IMR-90 (cell line): Measurements from ENCODE around the gene LRRC36. TPM values are rescaled to one million over a fixed set of nuclear protein-coding genes. Genes with fewer than 3 reads are reported as not detected.

Experiments used
- ATAC-seq: fragments of 200-7000 bp; cut with Tn5 transposase; 2 replicates; pipeline ENCODE4 v1.9.1; 2020; ENCODE audit warnings: low read depth, mild to moderate bottlenecking, moderate library complexity
- BruUV-seq: library from RNA; stranded (reverse); fragments of 400-500 nt; replicated peaks from 2 replicates; lab custom pipeline; 2021; lab: Mats Ljungman, UMichigan
- CTCF ChIA-PET: fragments of 300-600 bp; formaldehyde crosslinking; extraction: SDS; loops from one replicate; lab custom pipeline; 2021; ENCODE audit warnings: antibody characterized with exemption; lab: Yijun Ruan, JAX
- POLR2A ChIA-PET: fragments of 300-600 bp; sonication (Branson Sonifier 250); formaldehyde crosslinking; loops from one replicate; lab custom pipeline; 2022; ENCODE audit warnings: antibody characterized with exemption; ENCODE audit not compliant: unreplicated experiment; lab: Charles Lee
- DNase-seq: peaks from one replicate; pipeline ENCODE4 v3.0.0; 2013
- H2AFZ ChIP-seq: replicated peaks from 2 replicates; pipeline ENCODE3; 2013; ENCODE audit warnings: low read length, mild to moderate bottlenecking; ENCODE audit not compliant: poor library complexity
- H2AK5ac ChIP-seq: 2 replicates; pipeline ENCODE4 v1.6.1; 2013; ENCODE audit warnings: low read depth, low read length, inconsistent platforms
- H2AK9ac ChIP-seq: replicated peaks from 2 replicates; pipeline ENCODE3; 2013; ENCODE audit warnings: mild to moderate bottlenecking, low read depth, low read length, moderate library complexity; ENCODE audit not compliant: poor library complexity
- H2BK120ac ChIP-seq: 2 replicates; pipeline ENCODE4 v1.6.1; 2013; ENCODE audit warnings: low read depth, low read length, inconsistent platforms
- H2BK15ac ChIP-seq: 3 replicates; pipeline ENCODE4 v1.6.1; 2013; ENCODE audit warnings: low read depth, low read length, inconsistent platforms
- H2BK20ac ChIP-seq: 2 replicates; pipeline ENCODE4 v1.6.1; 2013; ENCODE audit warnings: low read depth, mild to moderate bottlenecking, inconsistent platforms, low read length, moderate library complexity
- H2BK5ac ChIP-seq: 2 replicates; pipeline ENCODE4 v1.6.1; 2013; ENCODE audit warnings: mild to moderate bottlenecking, low read depth, low read length, inconsistent platforms; ENCODE audit not compliant: poor library complexity, severe bottlenecking
- H3K14ac ChIP-seq: replicated peaks from 2 replicates; pipeline ENCODE4 v1.6.1; 2013; ENCODE audit warnings: low read depth, low read length, inconsistent platforms
- H3K18ac ChIP-seq: 2 replicates; pipeline ENCODE4 v1.6.1; 2013; ENCODE audit warnings: low read depth, low read length, control low read depth
- H3K23ac ChIP-seq: 2 replicates; pipeline ENCODE4 v1.6.1; 2013; ENCODE audit warnings: low read depth, low read length, inconsistent platforms
- H3K27ac ChIP-seq: 2 replicates; pipeline ENCODE4 v1.5.1; 2013; ENCODE audit warnings: mild to moderate bottlenecking, control low read depth, low read length; ENCODE audit not compliant: insufficient read depth
- H3K27me3 ChIP-seq: 2 replicates; pipeline ENCODE4 v1.6.1; 2013; ENCODE audit warnings: low read length; ENCODE audit not compliant: control insufficient read depth, insufficient read depth
- H3K36me3 ChIP-seq: 2 replicates; pipeline ENCODE4 v1.6.1; 2013; ENCODE audit warnings: low read length, mixed read lengths; ENCODE audit not compliant: control insufficient read depth, insufficient read depth
- H3K4ac ChIP-seq: 2 replicates; pipeline ENCODE4 v1.6.1; 2013; ENCODE audit warnings: low read depth, low read length, inconsistent platforms
- H3K4me1 ChIP-seq: 2 replicates; pipeline ENCODE4 v1.6.1; 2013; ENCODE audit warnings: low read length, mixed read lengths; ENCODE audit not compliant: control insufficient read depth, insufficient read depth
- H3K4me2 ChIP-seq: 2 replicates; pipeline ENCODE4 v1.6.1; 2013; ENCODE audit warnings: low read depth, mild to moderate bottlenecking, control low read depth, low read length, moderate library complexity
- H3K4me3 ChIP-seq: 2 replicates; pipeline ENCODE4 v1.5.1; 2013; ENCODE audit warnings: low read depth, mild to moderate bottlenecking, control low read depth, low read length, moderate library complexity; ENCODE audit not compliant: insufficient read depth
- H3K56ac ChIP-seq: 2 replicates; pipeline ENCODE4 v1.6.1; 2013; ENCODE audit warnings: low read length, inconsistent platforms; ENCODE audit not compliant: insufficient read depth; ENCODE audit errors: extremely low read depth
- H3K79me1 ChIP-seq, 2 experiments: 2 replicates each; pipeline ENCODE4 v1.6.1; 2013; ENCODE audit warnings: low read length in 2 of 2, inconsistent platforms in 1 of 2, low read depth in 1 of 2
- H3K9ac ChIP-seq: 2 replicates; pipeline ENCODE4 v1.6.1; 2013; ENCODE audit warnings: low read depth, low read length, control low read depth
- H3K9me1 ChIP-seq: 2 replicates; pipeline ENCODE4 v1.6.1; 2013; ENCODE audit warnings: low read length, inconsistent platforms; ENCODE audit not compliant: insufficient read depth
- H3K9me3 ChIP-seq: 2 replicates; pipeline ENCODE4 v1.6.1; 2013; ENCODE audit warnings: low read length; ENCODE audit not compliant: control insufficient read depth, insufficient read depth
- H4K20me1 ChIP-seq: 2 replicates; pipeline ENCODE4 v1.6.1; 2013; ENCODE audit warnings: low read length, inconsistent platforms; ENCODE audit not compliant: insufficient read depth
- H4K5ac ChIP-seq: 2 replicates; pipeline ENCODE4 v1.6.1; 2013; ENCODE audit warnings: mild to moderate bottlenecking, low read depth, low read length, control low read depth
- H4K8ac ChIP-seq, 2 experiments: 2 replicates each; pipeline ENCODE4 v1.6.1; 2013; ENCODE audit warnings: low read depth in 2 of 2, low read length in 2 of 2, control low read depth in 1 of 2, inconsistent platforms in 1 of 2
- H4K91ac ChIP-seq: 2 replicates; pipeline ENCODE4 v1.6.1; 2013; ENCODE audit warnings: low read depth, low read length, inconsistent platforms; ENCODE audit not compliant: insufficient read depth
- BHLHE40 ChIP-seq: fragments of 150-350 bp; IDR thresholded peaks from 2 replicates; pipeline ENCODE4 v1.6.1; 2016; ENCODE audit warnings: mild to moderate bottlenecking, low read depth, low read length
- CEBPB ChIP-seq: IDR thresholded peaks from 2 replicates; pipeline ENCODE4 v1.6.1; 2012; ENCODE audit warnings: low read depth, low read length, improper control_type of control experiment
- CHD1 ChIP-seq: IDR thresholded peaks from 2 replicates; pipeline ENCODE4 v1.6.1; 2012; ENCODE audit warnings: low read depth, low read length, improper control_type of control experiment
- FOS ChIP-seq: fragments of 150-350 bp; IDR thresholded peaks from 2 replicates; pipeline ENCODE4 v1.6.1; 2016; ENCODE audit warnings: low read depth, low read length
- MAFK ChIP-seq: IDR thresholded peaks from 2 replicates; pipeline ENCODE4 v1.6.1; 2012; ENCODE audit warnings: low read depth, low read length, improper control_type of control experiment
- MAZ ChIP-seq: IDR thresholded peaks from 2 replicates; pipeline ENCODE4 v1.6.1; 2012; ENCODE audit warnings: low read depth, mild to moderate bottlenecking, low read length, improper control_type of control experiment, moderate library complexity, borderline replicate concordance
- MXI1 ChIP-seq: IDR thresholded peaks from 2 replicates; pipeline ENCODE4 v1.6.1; 2012; ENCODE audit warnings: low read depth, mild to moderate bottlenecking, low read length, moderate library complexity, borderline replicate concordance
- NFE2L2 ChIP-seq: fragments of 150-350 bp; IDR thresholded peaks from 2 replicates; pipeline ENCODE4 v1.6.1; 2016; ENCODE audit warnings: low read depth, mild to moderate bottlenecking, low read length
- POLR2A ChIP-seq: IDR thresholded peaks from 2 replicates; pipeline ENCODE4 v1.6.1; 2012; ENCODE audit warnings: mild to moderate bottlenecking, low read depth, low read length
- RAD21 ChIP-seq: IDR thresholded peaks from 2 replicates; pipeline ENCODE4 v1.6.1; 2012; ENCODE audit warnings: low read length, improper control_type of control experiment
- RCOR1 ChIP-seq: IDR thresholded peaks from 2 replicates; pipeline ENCODE4 v1.6.1; 2012; ENCODE audit warnings: mild to moderate bottlenecking, low read length, improper control_type of control experiment; ENCODE audit not compliant: insufficient replicate concordance
- RFX5 ChIP-seq: IDR thresholded peaks from 2 replicates; pipeline ENCODE4 v1.8.0; 2012; ENCODE audit warnings: low read depth, mild to moderate bottlenecking, low read length, moderate library complexity
- SMC3 ChIP-seq: fragments of 150-350 bp; IDR thresholded peaks from 2 replicates; pipeline ENCODE4 v1.6.1; 2016; ENCODE audit warnings: low read depth, mild to moderate bottlenecking, antibody characterized with exemption, low read length, moderate library complexity
- WGBS, 2 experiments: methylation state at CpG; one replicate each; pipeline versions ENCODE4 v1.1.5 to v1.1.7; 2013; ENCODE audit warnings: missing lambda C conversion rate in 2 of 2; ENCODE audit not compliant: insufficient read length in 1 of 2; ENCODE audit errors: extremely low coverage in 2 of 2; 5-methylcytosine and 5-hydroxymethylcytosine counted together
- dilution Hi-C: fragments of 300-500 bp; cut with HindIII; formaldehyde crosslinking; loops from one replicate; pipeline ENCODE4 v1.14.3; 2018; ENCODE audit warnings: low sequenced_read_pairs; ENCODE audit not compliant: unreplicated experiment
- in situ Hi-C: fragments of 300-500 bp; cut with MboI; formaldehyde crosslinking; loops from 3 replicates; pipeline ENCODE4 v1.14.3; 2019; ENCODE audit warnings: low sequenced_read_pairs, inconsistent platforms, mixed read lengths
- intact Hi-C: fragments of 100-400 bp; cut with micrococcal nuclease; formaldehyde crosslinking; loops from 2 replicates; pipeline ENCODE4 v1.10.0; 2022
- polyA plus RNA-seq, 3 experiments: library from polyadenylated mRNA; depleted of rRNA; stranded (reverse); fragments of >200 nt; gene quantifications; 2 replicates each; pipeline ENCODE4 v1.2.3, GENCODE V29; 2012; ENCODE audit warnings: low replicate concordance in 1 of 3
- total RNA-seq: library from RNA; depleted of rRNA; stranded (reverse); fragments of >200 nt; gene quantifications from 2 replicates; pipeline ENCODE4 v1.2.3, GENCODE V29; 2012
- TF ChIP-seq, protein P1 (sequence below): fragments of 150-350 bp; IDR thresholded peaks from 2 replicates; pipeline ENCODE4 v1.6.1; 2017; ENCODE audit warnings: mild to moderate bottlenecking, antibody characterized with exemption, low read length, low read depth
- TF ChIP-seq, protein P2 (sequence below): fragments of 150-350 bp; IDR thresholded peaks from 2 replicates; pipeline ENCODE4 v1.6.1; 2016; ENCODE audit warnings: low read depth, mild to moderate bottlenecking, low read length, moderate library complexity, borderline replicate concordance
- TF ChIP-seq, protein P3 (sequence below): conservative IDR thresholded peaks from 2 replicates; pipeline ENCODE4 v1.5.1; 2012; ENCODE audit warnings: mild to moderate bottlenecking, low read depth, low read length, improper control_type of control experiment

The LRRC36 gene
- total and polyA plus RNA-seq, 2 of the 4 experiments (the other 2 are of a cell fraction), result 0.18 to 0.29 TPM

DNA sequence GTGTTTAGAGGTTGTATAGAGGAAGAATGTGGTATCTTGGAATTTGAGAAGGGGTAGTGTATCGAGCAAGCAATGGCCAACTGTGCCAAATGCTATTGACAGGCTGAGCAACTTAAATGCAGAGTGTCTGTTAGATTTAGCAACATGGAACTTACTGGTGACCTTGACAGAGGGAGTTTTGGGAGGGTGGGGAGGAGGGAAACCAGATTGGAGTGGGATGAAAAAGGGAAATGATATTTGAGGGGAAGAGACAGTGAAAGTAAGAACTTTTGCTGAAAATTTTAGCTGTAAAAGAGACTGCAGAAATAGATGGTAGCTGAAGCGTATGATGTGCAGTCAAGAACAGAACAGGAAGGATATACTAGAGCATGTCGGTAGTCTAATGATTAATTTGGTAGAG lies 1.1 kb downstream of the LRRC36 start:
- H3K4me1 ChIP-seq, result no peaks in the 10 kb centered on the region
- H3K4ac ChIP-seq, result no peak overlapping the region
- no peak for TF ChIP-seq FOS
- TF ChIP-seq MAFK, result no peak
- no peak for TF ChIP-seq SMC3
- no peak for TF ChIP-seq CHD1
- no peak for TF ChIP-seq MAZ
- TF ChIP-seq, protein P1, sequence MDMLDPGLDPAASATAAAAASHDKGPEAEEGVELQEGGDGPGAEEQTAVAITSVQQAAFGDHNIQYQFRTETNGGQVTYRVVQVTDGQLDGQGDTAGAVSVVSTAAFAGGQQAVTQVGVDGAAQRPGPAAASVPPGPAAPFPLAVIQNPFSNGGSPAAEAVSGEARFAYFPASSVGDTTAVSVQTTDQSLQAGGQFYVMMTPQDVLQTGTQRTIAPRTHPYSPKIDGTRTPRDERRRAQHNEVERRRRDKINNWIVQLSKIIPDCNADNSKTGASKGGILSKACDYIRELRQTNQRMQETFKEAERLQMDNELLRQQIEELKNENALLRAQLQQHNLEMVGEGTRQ, result no peak
- TF ChIP-seq RCOR1, result no peak
- no peak for TF ChIP-seq BHLHE40
- TF ChIP-seq RFX5, result no peak
- TF ChIP-seq MXI1, result no peak
- no peak for TF ChIP-seq POLR2A
- no peak for TF ChIP-seq NFE2L2
- no peak for TF ChIP-seq RAD21
- TF ChIP-seq, protein P2, sequence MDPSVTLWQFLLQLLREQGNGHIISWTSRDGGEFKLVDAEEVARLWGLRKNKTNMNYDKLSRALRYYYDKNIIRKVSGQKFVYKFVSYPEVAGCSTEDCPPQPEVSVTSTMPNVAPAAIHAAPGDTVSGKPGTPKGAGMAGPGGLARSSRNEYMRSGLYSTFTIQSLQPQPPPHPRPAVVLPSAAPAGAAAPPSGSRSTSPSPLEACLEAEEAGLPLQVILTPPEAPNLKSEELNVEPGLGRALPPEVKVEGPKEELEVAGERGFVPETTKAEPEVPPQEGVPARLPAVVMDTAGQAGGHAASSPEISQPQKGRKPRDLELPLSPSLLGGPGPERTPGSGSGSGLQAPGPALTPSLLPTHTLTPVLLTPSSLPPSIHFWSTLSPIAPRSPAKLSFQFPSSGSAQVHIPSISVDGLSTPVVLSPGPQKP, result no peak
- TF ChIP-seq CEBPB, result no peak
- TF ChIP-seq, protein P3, sequence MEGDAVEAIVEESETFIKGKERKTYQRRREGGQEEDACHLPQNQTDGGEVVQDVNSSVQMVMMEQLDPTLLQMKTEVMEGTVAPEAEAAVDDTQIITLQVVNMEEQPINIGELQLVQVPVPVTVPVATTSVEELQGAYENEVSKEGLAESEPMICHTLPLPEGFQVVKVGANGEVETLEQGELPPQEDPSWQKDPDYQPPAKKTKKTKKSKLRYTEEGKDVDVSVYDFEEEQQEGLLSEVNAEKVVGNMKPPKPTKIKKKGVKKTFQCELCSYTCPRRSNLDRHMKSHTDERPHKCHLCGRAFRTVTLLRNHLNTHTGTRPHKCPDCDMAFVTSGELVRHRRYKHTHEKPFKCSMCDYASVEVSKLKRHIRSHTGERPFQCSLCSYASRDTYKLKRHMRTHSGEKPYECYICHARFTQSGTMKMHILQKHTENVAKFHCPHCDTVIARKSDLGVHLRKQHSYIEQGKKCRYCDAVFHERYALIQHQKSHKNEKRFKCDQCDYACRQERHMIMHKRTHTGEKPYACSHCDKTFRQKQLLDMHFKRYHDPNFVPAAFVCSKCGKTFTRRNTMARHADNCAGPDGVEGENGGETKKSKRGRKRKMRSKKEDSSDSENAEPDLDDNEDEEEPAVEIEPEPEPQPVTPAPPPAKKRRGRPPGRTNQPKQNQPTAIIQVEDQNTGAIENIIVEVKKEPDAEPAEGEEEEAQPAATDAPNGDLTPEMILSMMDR, result no peak
- no peak overlapping the region for H3K23ac ChIP-seq
- no peak overlapping the region for H2BK20ac ChIP-seq
- H2BK120ac ChIP-seq, result no peak overlapping the region
- no peak overlapping the region for H4K8ac ChIP-seq
- H3K4me3 ChIP-seq, result no peak overlapping the region
- H3K36me3 ChIP-seq, result no peaks in the 10 kb centered on the region
- WGBS, 2 experiments, result 43% methylated on average over 1 of the region's 3 CpGs; no CpG with 5 or more reads in 1 of the 2 experiments
- H2AFZ ChIP-seq, result no peak overlapping the region
- H2AK5ac ChIP-seq, result no peak overlapping the region
- no peaks in the 10 kb centered on the region for H3K9me1 ChIP-seq
- in situ Hi-C loops, result no loop called here
- ATAC-seq, result no peak
- intact Hi-C loops, result no loop called here
- H3K79me1 ChIP-seq, result no peaks in the 10 kb centered on the region
- H3K9ac ChIP-seq, result no peak overlapping the region
- no peak overlapping the region for H3K18ac ChIP-seq
- H3K9me3 ChIP-seq, result no peaks in the 10 kb centered on the region
- no TSS peak for BruUV-seq
- no peak overlapping the region for H2BK5ac ChIP-seq
- H2AK9ac ChIP-seq, result no peak overlapping the region
- no peak overlapping the region; the same call in 2 of the 3 replicates for H2BK15ac ChIP-seq
- ChIA-PET POLR2A (no interaction called here), CTCF (interaction anchor here (1.0 kb wide), 1 partner anchor 16 kb away, joined by 3 read pairs; no protein-coding TSS in a partner anchor)
- no peak overlapping the region for H3K14ac ChIP-seq
- H3K27me3 ChIP-seq, result peaks cover 4% of the 10 kb centered on the region; the same call in 1 of the 2 replicates
- no peak overlapping the region for H3K4me2 ChIP-seq
- H3K56ac ChIP-seq, result no peak overlapping the region
- no peak overlapping the region for H3K27ac ChIP-seq
- dilution Hi-C loops, result no loop called here
- no peaks in the 10 kb centered on the region for H4K20me1 ChIP-seq
- DNase-seq, result no peak
- no peak overlapping the region for H4K91ac ChIP-seq
- no peak overlapping the region for H4K5ac ChIP-seq
